Measurements from ENCODE around the gene SERINC2. TPM values are rescaled to one million over a fixed set of nuclear protein-coding genes. Genes with fewer than 3 reads are reported as not detected.

SERINC2 gene
- total and polyA plus RNA-seq, 10 donors, result 1.3 to 8.7 (median 2.6) TPM

DNA sequence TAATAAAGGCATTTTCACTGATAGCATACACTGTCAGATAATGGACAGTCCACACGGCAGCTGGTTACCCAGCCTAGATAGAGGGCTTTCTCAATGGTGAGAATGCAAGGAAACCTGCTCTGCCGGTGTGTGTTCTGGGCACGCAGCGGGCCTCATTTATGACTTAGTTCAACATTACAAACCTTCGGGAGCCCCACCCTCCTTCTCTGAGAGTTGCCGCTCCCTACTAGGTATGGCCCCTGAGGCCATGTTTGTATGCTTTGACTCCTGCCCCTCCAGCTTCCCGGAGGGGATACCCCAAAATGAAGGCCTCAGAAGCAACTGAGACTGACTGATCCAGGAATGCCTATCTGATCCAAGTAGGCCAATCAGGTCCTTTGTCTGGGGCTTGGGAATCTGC, 22.9 kb upstream of the SERINC2 start:
- TF ChIP-seq POLR2AphosphoS5 (IDR thresholded peaks at IDR 0.05) (no peak), POLR2A (IDR thresholded peaks at IDR 0.05) (no peak)
- TF ChIP-seq, protein P1, sequence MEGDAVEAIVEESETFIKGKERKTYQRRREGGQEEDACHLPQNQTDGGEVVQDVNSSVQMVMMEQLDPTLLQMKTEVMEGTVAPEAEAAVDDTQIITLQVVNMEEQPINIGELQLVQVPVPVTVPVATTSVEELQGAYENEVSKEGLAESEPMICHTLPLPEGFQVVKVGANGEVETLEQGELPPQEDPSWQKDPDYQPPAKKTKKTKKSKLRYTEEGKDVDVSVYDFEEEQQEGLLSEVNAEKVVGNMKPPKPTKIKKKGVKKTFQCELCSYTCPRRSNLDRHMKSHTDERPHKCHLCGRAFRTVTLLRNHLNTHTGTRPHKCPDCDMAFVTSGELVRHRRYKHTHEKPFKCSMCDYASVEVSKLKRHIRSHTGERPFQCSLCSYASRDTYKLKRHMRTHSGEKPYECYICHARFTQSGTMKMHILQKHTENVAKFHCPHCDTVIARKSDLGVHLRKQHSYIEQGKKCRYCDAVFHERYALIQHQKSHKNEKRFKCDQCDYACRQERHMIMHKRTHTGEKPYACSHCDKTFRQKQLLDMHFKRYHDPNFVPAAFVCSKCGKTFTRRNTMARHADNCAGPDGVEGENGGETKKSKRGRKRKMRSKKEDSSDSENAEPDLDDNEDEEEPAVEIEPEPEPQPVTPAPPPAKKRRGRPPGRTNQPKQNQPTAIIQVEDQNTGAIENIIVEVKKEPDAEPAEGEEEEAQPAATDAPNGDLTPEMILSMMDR (IDR thresholded peaks at IDR 0.05 in 8 of 11, conservative IDR thresholded peaks at IDR 0.05 in 3 of 11), result no peak
- intact Hi-C loops (cut with DNase I; ENCODE audit: low total_unique reads), result loop anchor here (10.0 kb wide), 1 partner anchor 155 kb away; no protein-coding TSS in a partner anchor
- no peak for DNase-seq
- H3K27me3 ChIP-seq (replicated peaks in 1 of 7), result peaks cover 0 to 6% (median 0%) of the 10 kb centered on the region in 7 donors
- no peak overlapping the region for H3K4me3 ChIP-seq
- H3K27ac ChIP-seq, result no peak overlapping the region
- no peaks in the 10 kb centered on the region for H3K9me3 ChIP-seq
- no peaks in the 10 kb centered on the region for H3K36me3 ChIP-seq
- H3K4me1 ChIP-seq, result peaks cover 0 to 12% (median 10%) of the 10 kb centered on the region in 6 donors
- 91 to 97% (median 95%) methylated on average over 7 of the region's 7 CpGs for WGBS, 5 donors

DNA sequence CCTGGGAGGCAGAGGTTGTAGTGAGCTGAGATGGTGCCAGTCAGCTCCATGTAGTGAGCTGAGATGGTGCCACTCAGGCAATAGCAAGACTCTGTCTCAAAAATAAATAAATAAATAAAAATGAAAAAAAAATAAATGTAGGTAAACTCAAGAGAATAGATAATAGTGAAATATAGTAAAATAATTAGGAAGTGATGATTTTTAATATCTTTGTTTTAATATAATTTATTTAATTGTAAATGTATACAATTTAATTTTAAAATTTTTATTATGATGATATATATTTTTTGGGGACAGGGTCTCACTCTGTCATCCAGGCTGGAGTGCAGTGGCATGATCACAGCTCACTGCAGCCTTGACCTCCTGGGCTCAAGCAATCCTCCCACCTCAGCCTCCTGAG, 19.6 kb upstream of the SERINC2 start:
- intact Hi-C loops (cut with DNase I; ENCODE audit: low total_unique reads), result loop anchor here (10.0 kb wide), 1 partner anchor 151 kb away; no protein-coding TSS in a partner anchor

DNA sequence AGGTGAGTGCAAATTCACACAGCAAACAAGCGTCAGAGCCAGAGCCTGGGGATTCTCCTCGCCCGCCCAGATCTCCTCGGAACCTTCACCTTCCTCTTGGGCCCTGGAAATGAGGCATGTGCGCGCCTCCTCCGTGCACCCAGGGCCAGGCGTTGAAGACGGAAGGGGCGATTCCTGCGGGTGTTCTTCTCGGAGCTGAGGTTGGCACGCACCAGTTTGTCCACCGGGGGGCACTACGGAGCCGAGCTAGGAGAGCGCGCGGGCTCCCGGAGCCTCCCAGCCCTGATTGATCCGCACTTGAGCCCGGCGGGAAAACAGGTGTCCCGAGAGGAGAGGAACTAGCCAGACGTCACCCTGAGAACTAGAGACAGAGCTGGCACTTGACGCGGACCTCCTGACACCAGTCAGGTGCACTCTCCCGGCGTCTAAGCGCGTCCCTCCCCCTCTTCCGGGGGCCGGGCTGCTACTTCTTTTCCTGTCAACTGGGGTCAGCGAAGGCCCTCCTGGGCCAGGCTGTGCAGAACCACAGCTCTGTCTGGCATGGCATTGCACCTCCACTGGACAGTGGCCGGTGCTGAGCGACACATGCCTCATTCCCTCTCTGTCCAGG, 18.3 kb upstream of the SERINC2 start:
- Histone ChIP-seq H3K4me1 (peaks cover 0 to 31% (median 11%) of the 10 kb centered on the region in 6 donors), H3K4me3 (peak overlapping the region; percentile 34 to 62 (median 41)), H3K27ac (peak overlapping the region in 1 of 8 donors; percentile 17), H3K27me3 (replicated peaks in 1 of 7) (no peaks in the 10 kb centered on the region), H3K36me3 (no peaks in the 10 kb centered on the region), H3K9me3 (no peaks in the 10 kb centered on the region)
- intact Hi-C loops (cut with DNase I; ENCODE audit: low total_unique reads), result loop anchor here (10.0 kb wide), 1 partner anchor 150 kb away; no protein-coding TSS in a partner anchor
- WGBS, 5 donors, result 1 to 4% (median 2%) methylated on average over 26 to 36 of the region's 36 CpGs
- TF ChIP-seq POLR2A (IDR thresholded peaks at IDR 0.05), result no peak
- TF ChIP-seq POLR2AphosphoS5 (IDR thresholded peaks at IDR 0.05), result peak in 2 of 3 donors; percentile 42 to 58
- TF ChIP-seq, protein P1 (IDR thresholded peaks at IDR 0.05 in 8 of 11, conservative IDR thresholded peaks at IDR 0.05 in 3 of 11), result peak; percentile 67 to 93 (median 83)
- DNase-seq, result peak; percentile 92

More for the DNA sequence above, 19.6 kb upstream of the SERINC2 start:
- Histone ChIP-seq H3K4me3 (no peak overlapping the region), H3K4me1 (peaks cover 0 to 31% (median 11%) of the 10 kb centered on the region in 6 donors), H3K27ac (no peak overlapping the region), H3K9me3 (no peaks in the 10 kb centered on the region), H3K27me3 (replicated peaks in 1 of 7) (no peaks in the 10 kb centered on the region), H3K36me3 (no peaks in the 10 kb centered on the region)
- no peak for DNase-seq
- TF ChIP-seq POLR2A (IDR thresholded peaks at IDR 0.05) (no peak), POLR2AphosphoS5 (IDR thresholded peaks at IDR 0.05) (no peak)
- TF ChIP-seq, protein P1 (IDR thresholded peaks at IDR 0.05 in 8 of 11, conservative IDR thresholded peaks at IDR 0.05 in 3 of 11), result no peak

DNA sequence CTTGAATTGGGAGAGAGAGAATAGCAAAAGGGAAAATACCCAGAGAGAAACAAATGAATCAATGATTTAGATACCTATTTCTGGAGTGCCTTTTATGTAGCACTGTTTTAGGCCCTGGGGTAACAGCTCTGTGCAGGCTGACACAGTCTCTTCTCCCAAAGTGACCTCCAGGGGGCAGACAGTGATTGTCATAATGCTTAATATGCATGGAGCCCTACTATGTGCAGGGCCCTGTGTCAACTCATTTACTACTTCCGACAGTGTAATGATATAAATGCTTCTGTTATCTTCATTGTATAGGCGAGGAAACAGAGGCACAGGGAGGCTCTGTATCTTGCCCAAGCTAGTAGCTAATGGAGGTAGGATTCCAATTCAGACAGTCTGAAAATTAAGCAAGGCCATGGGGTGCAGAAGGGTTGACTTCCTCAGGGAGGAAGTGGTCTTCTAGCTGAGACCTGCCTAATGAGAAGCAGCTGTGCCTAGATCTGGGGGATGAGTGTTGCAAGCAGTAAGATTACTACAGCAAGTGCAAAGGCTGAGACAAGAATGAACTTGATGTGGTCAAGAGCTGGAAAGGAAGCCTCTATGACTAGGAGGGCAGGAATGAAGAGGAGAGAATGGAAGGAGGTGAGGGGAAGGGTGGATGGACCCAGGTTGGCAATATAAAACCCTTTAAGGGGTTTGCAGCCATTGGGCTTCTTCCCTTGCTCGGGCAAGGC, 16.2 kb upstream of the SERINC2 start:
- intact Hi-C loops (cut with DNase I; ENCODE audit: low total_unique reads), result loop anchor here (10.0 kb wide), 1 partner anchor 148 kb away; no protein-coding TSS in a partner anchor
- Histone ChIP-seq H3K4me3 (no peak overlapping the region), H3K36me3 (no peaks in the 10 kb centered on the region), H3K9me3 (no peaks in the 10 kb centered on the region), H3K4me1 (peaks cover 0 to 31% (median 11%) of the 10 kb centered on the region in 6 donors), H3K27me3 (replicated peaks in 1 of 7) (no peaks in the 10 kb centered on the region), H3K27ac (no peak overlapping the region)
- no peak for DNase-seq
- 68 to 92% (median 76%) methylated on average over 3 of the region's 3 CpGs for WGBS, 5 donors
- TF ChIP-seq, protein P1 (IDR thresholded peaks at IDR 0.05 in 8 of 11, conservative IDR thresholded peaks at IDR 0.05 in 3 of 11), result peak in 2 of 11 experiments; percentile 20 to 28
- no peak for TF ChIP-seq POLR2AphosphoS5 (IDR thresholded peaks at IDR 0.05)

Measured in spleen (tissue), 11 donors.